Liver (tissue), 9 donors: ENCODE data around the gene FBXO3. TPM values are rescaled to one million over a fixed set of nuclear protein-coding genes. Genes with fewer than 3 reads are reported as not detected.
A peak's percentile ranks its signal among the peaks of the same experiment; 100 is the strongest.

ENCODE experiments used
- DNase-seq: peaks from one replicate; pipeline ENCODE4 v3.0.0-alpha.2; 2017; ENCODE audit warnings: low spot score
- H3K27ac ChIP-seq, 2 donors: one replicate each; pipeline ENCODE4 v1.7.0; 2013; ENCODE audit warnings: inconsistent platforms in 2 of 2, low read length in 2 of 2, control low read depth in 1 of 2, low read depth in 1 of 2, mild to moderate bottlenecking in 1 of 2
- H3K27me3 ChIP-seq, 4 donors: one replicate each; pipeline versions ENCODE4 v1.6.1 to v1.7.0; 2013; ENCODE audit warnings: low read length in 3 of 4, inconsistent platforms in 1 of 4, mild to moderate bottlenecking in 1 of 4, moderate library complexity in 1 of 4; ENCODE audit not compliant: control insufficient read depth in 4 of 4, insufficient read depth in 4 of 4
- H3K36me3 ChIP-seq, 4 donors: one replicate each; pipeline versions ENCODE4 v1.6.1 to v1.7.0; 2013; ENCODE audit warnings: low read length in 3 of 4, mild to moderate bottlenecking in 3 of 4, low read depth in 1 of 4, moderate library complexity in 1 of 4; ENCODE audit not compliant: control insufficient read depth in 4 of 4, insufficient read depth in 3 of 4
- H3K4me1 ChIP-seq, 4 donors: one replicate each; pipeline versions ENCODE4 v1.6.1 to v1.7.0; 2013; ENCODE audit warnings: low read length in 3 of 4, mild to moderate bottlenecking in 3 of 4, moderate library complexity in 1 of 4; ENCODE audit not compliant: control insufficient read depth in 4 of 4, insufficient read depth in 4 of 4
- H3K4me3 ChIP-seq, 3 donors: one replicate each; pipeline versions ENCODE4 v1.6.1 to v1.7.0; 2013; ENCODE audit warnings: low read length in 3 of 3, control low read depth in 1 of 3, low read depth in 1 of 3, mild to moderate bottlenecking in 1 of 3
- H3K9ac ChIP-seq, 2 donors: one replicate each; pipeline ENCODE4 v1.7.0; 2013; ENCODE audit warnings: low read length in 2 of 2, mild to moderate bottlenecking in 2 of 2, moderate library complexity in 2 of 2, control low read depth in 1 of 2, low read depth in 1 of 2
- H3K9me3 ChIP-seq, 4 donors: one replicate each; pipeline versions ENCODE4 v1.6.1 to v1.7.0; 2013; ENCODE audit warnings: low read length in 3 of 4; ENCODE audit not compliant: control insufficient read depth in 4 of 4
- ATF3 ChIP-seq: IDR thresholded peaks from 2 replicates; pipeline ENCODE4 v1.6.1; 2016; ENCODE audit warnings: antibody characterized with exemption
- CTCF ChIP-seq: fragments of 150-350 bp; IDR thresholded peaks from 2 replicates; pipeline ENCODE4 v1.5.1; 2017; ENCODE audit warnings: improper control_type of control experiment, low read depth, low read length; ENCODE audit not compliant: missing input control
- EGR1 ChIP-seq, 2 donors: IDR thresholded peaks; 2 replicates each; pipeline ENCODE4 v1.6.1; 2016 to 2018; ENCODE audit warnings: antibody characterized with exemption in 2 of 2, low read depth in 2 of 2
- FOXA1 ChIP-seq: IDR thresholded peaks from 2 replicates; pipeline ENCODE4 v1.6.1; 2016; ENCODE audit warnings: antibody characterized with exemption
- GABPA ChIP-seq, 2 donors: IDR thresholded peaks in 1 of 2; conservative IDR thresholded peaks in 1 of 2; 2 replicates each; pipeline ENCODE4 v1.6.1; 2016; ENCODE audit warnings: antibody characterized with exemption in 2 of 2, mild to moderate bottlenecking in 1 of 2, moderate library complexity in 1 of 2
- HNF4G ChIP-seq: IDR thresholded peaks from 2 replicates; pipeline ENCODE4 v1.6.1; 2016; ENCODE audit warnings: antibody characterized with exemption
- NR2F2 ChIP-seq: IDR thresholded peaks from 2 replicates; pipeline ENCODE4 v1.6.1; 2016; ENCODE audit warnings: antibody characterized with exemption
- RAD21 ChIP-seq, 2 donors: IDR thresholded peaks; 2 replicates each; pipeline ENCODE4 v1.6.1; 2016; ENCODE audit warnings: antibody characterized with exemption in 2 of 2, mild to moderate bottlenecking in 2 of 2
- REST ChIP-seq: IDR thresholded peaks from 2 replicates; pipeline ENCODE4 v1.6.1; 2016; ENCODE audit warnings: antibody characterized with exemption, mild to moderate bottlenecking
- RXRA ChIP-seq, 2 donors: IDR thresholded peaks; 2 replicates each; pipeline ENCODE4 v1.6.1; 2017 to 2018; ENCODE audit warnings: antibody characterized with exemption in 2 of 2, mild to moderate bottlenecking in 1 of 2
- SP1 ChIP-seq: IDR thresholded peaks from 2 replicates; pipeline ENCODE4 v1.6.1; 2018; ENCODE audit warnings: antibody characterized with exemption, mild to moderate bottlenecking
- TAF1 ChIP-seq: conservative IDR thresholded peaks from 2 replicates; pipeline ENCODE4 v1.6.1; 2016; ENCODE audit warnings: antibody characterized with exemption, mild to moderate bottlenecking
- YY1 ChIP-seq: IDR thresholded peaks from 2 replicates; pipeline ENCODE4 v1.6.1; 2016; ENCODE audit warnings: antibody characterized with exemption, mild to moderate bottlenecking
- ZBTB33 ChIP-seq: IDR thresholded peaks from 2 replicates; pipeline ENCODE4 v1.6.1; 2016; ENCODE audit warnings: antibody characterized with exemption
- WGBS: extraction: QIAGEN DNeasy Blood & Tissue Kit; methylation state at CpG from one replicate; pipeline ENCODE4 v1.1.7; 2013; 5-methylcytosine and 5-hydroxymethylcytosine counted together
- polyA plus RNA-seq, 2 donors: library from polyadenylated mRNA; stranded (reverse) in 1 of 2; unstranded in 1 of 2; fragments of 200-250 nt in 1 of 2; fragments of >200 nt in 1 of 2; fragmentation: Nextera tagmentation in 1 of 2; extraction: Ambion mirVana in 1 of 2; gene quantifications; one replicate each; pipeline versions ENCODE4 v1.2.1 to v1.2.3, GENCODE V29; 2013 to 2015
- total RNA-seq, 2 donors: library from RNA; depleted of rRNA; stranded (reverse); fragments of >200 nt; gene quantifications; one replicate each; pipeline ENCODE4 v1.2.3, GENCODE V29; 2014
- donor health status: healthy.
- donor health status: healthy.
- donor health status: healthy.
- donor health status: healthy.
- donor health status: healthy.

The FBXO3 gene
- total and polyA plus RNA-seq, 4 donors: 12.2 to 36.4 (median 18.8) TPM

- Histone ChIP-seq H3K27ac (peak overlapping the region; percentile 26 to 69), H3K4me3 (no peak overlapping the region), H3K9me3 (no peaks in the 10 kb centered on the region), H3K4me1 (peaks cover 0 to 9% (median 7%) of the 10 kb centered on the region in 4 donors), H3K9ac (no peak overlapping the region), H3K36me3 (peaks cover 8 to 39% (median 24%) of the 10 kb centered on the region in 4 donors), H3K27me3 (no peaks in the 10 kb centered on the region)
- WGBS: 66% methylated on average over 1 of the region's 1 CpG
- no peak for DNase-seq
- TF ChIP-seq CTCF: no peak
- TF ChIP-seq SP1: no peak
- no peak for TF ChIP-seq ZBTB33
- no peak for TF ChIP-seq GABPA (IDR thresholded peaks at IDR 0.05 in 1 of 2, conservative IDR thresholded peaks at IDR 0.05 in 1 of 2)
- TF ChIP-seq REST: no peak
- TF ChIP-seq HNF4G: no peak
- TF ChIP-seq RXRA (IDR thresholded peaks at IDR 0.05): no peak
- TF ChIP-seq RAD21 (IDR thresholded peaks at IDR 0.05): no peak
Observed at GRCh38 chr11:33721426-33721825, 52.9 kb downstream of the FBXO3 start.

GRCh38 chr11:33719587-33719986 is 54.7 kb downstream of the FBXO3 start:
- WGBS: 87% methylated on average over 5 of the region's 5 CpGs
- DNase-seq: no peak
- Histone ChIP-seq H3K4me3 (no peak overlapping the region), H3K4me1 (peaks cover 0 to 9% (median 6%) of the 10 kb centered on the region in 4 donors), H3K9ac (no peak overlapping the region), H3K36me3 (peaks cover 8 to 40% (median 31%) of the 10 kb centered on the region in 4 donors), H3K27me3 (no peaks in the 10 kb centered on the region), H3K27ac (no peak overlapping the region), H3K9me3 (no peaks in the 10 kb centered on the region)
- TF ChIP-seq HNF4G: no peak
- no peak for TF ChIP-seq TAF1
- TF ChIP-seq NR2F2: no peak
- no peak for TF ChIP-seq ATF3
- no peak for TF ChIP-seq FOXA1
- TF ChIP-seq YY1: no peak
- no peak for TF ChIP-seq GABPA (IDR thresholded peaks at IDR 0.05 in 1 of 2, conservative IDR thresholded peaks at IDR 0.05 in 1 of 2)
- TF ChIP-seq REST: no peak
- TF ChIP-seq EGR1 (IDR thresholded peaks at IDR 0.05; ENCODE audit: low read depth in 2 of 2): no peak
- no peak for TF ChIP-seq ZBTB33
- no peak for TF ChIP-seq SP1
- no peak for TF ChIP-seq CTCF
